ENCODE results near the gene WNT3A. TPM values are rescaled to one million over a fixed set of nuclear protein-coding genes. Genes with fewer than 3 reads are reported as not detected.
A peak's percentile ranks its signal among the peaks of the same experiment; 100 is the strongest.

Gene WNT3A
- total RNA-seq, 1 donor from 2014 or later, result 6.0 TPM

- DNase-seq (peak; percentile 98), ATAC-seq (peak; percentile 91 to 94)
- H3K4me3 ChIP-seq, result peak overlapping the region; percentile 51
- no peaks in the 10 kb centered on the region for H3K9me3 ChIP-seq
- H3K36me3 ChIP-seq, result no peaks in the 10 kb centered on the region
- peak overlapping the region; percentile 66 for H3K27ac ChIP-seq
- TF ChIP-seq CTCF (IDR thresholded peaks at IDR 0.05), result no peak
- intact Hi-C loops (cut with DNase I), result no loop called here
- H3K4me1 ChIP-seq, result peaks cover 14% of the 10 kb centered on the region
- H3K27me3 ChIP-seq (ENCODE audit: low read depth), result peaks cover 65% of the 10 kb centered on the region
These were observed 53.0 kb downstream of the WNT3A start for GRCh38 chr1:228059634-228060457.

GRCh38 chr1:228060458-228061190 lies 53.8 kb downstream of the WNT3A start:
- Histone ChIP-seq H3K4me1 (peaks cover 14% of the 10 kb centered on the region), H3K36me3 (no peaks in the 10 kb centered on the region), H3K27me3 (ENCODE audit: low read depth) (peaks cover 72% of the 10 kb centered on the region), H3K4me3 (peak overlapping the region; percentile 51), H3K27ac (peak overlapping the region; percentile 66), H3K9me3 (no peaks in the 10 kb centered on the region)
- TF ChIP-seq CTCF (IDR thresholded peaks at IDR 0.05), result no peak
- DNase-seq (peak; percentile 54), ATAC-seq (peak; percentile 33 to 47)
- intact Hi-C loops (cut with DNase I), result no loop called here

DNA sequence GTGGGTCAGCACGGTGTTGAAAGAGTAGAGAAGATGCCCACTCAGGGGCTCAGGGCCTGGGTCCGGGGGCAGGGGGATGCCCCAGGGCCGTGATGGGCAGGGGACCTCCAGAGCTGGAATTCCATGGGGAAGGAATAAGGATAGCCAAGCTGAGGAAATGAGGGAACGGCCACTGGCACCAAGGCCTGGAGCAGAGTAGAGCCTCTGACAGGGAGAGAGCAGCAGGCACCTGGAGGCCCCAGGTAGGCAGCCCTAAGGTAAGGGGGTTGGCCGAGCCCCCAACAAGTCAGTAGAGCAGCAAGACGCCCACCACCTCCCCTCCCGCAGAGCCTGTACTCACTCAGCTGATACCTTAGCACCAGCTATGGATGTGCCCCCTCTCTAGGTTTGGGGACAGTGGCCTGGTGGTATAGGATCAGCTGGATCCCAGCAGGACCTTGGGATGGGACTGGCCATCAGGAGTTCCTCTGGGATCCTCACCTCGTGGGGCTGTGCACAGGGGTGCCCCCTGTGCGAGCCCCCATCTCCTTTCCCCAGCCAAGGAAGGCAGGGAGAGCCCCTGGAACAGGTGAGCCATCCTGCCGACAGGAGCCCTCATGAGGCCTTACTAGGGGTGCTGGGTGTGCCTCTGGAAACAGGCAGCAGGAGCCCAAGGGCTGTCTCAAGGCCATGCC lies 54.8 kb downstream of the WNT3A start:
- H3K36me3 ChIP-seq, result no peaks in the 10 kb centered on the region
- no peak for ATAC-seq
- TF ChIP-seq CTCF (IDR thresholded peaks at IDR 0.05), result no peak
- H3K9me3 ChIP-seq, result no peaks in the 10 kb centered on the region
- H3K27ac ChIP-seq, result no peak overlapping the region
- intact Hi-C loops (cut with DNase I), result no loop called here
- peaks cover 14% of the 10 kb centered on the region for H3K4me1 ChIP-seq
- DNase-seq, result no peak
- H3K4me3 ChIP-seq, result no peak overlapping the region
- H3K27me3 ChIP-seq (ENCODE audit: low read depth), result peaks cover 81% of the 10 kb centered on the region

DNA sequence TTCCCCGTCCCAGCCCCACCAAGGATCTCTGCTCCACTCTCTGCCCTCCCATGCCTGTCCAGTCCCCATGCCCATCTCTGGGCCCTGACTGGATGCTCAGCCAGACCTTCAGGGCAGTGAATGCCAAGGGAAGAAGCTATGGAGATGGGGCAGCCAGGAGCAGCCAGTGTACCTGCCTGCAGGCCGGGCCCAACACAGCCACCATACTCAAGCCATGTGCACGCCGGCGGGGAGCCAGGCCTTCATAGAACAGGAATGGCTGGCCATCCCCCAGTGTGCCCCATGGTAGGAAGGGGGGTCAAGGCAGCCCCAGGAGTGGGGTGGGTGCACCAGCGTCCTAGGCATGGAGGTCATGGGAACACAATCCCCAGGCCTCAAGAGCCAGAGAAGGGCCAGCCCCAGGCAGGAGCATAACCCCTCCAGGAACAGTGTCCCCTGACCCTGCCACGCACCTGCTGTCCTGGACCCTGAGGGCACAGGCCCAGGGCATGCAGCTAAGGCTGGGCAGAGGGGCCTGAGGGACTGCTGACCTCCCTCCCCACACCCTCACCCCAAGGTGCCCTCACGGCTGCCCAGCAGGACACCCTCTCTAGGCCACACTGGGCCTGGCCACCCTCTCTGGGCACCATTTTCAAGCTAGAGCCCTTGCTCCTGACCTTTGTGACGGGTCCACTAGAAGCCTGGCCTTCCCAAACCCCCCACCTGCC lies 55.4 kb downstream of the WNT3A start:
- H3K4me1 ChIP-seq, result peaks cover 14% of the 10 kb centered on the region
- DNase-seq (no peak), ATAC-seq (no peak)
- no peak for TF ChIP-seq CTCF (IDR thresholded peaks at IDR 0.05)
- no peaks in the 10 kb centered on the region for H3K9me3 ChIP-seq
- H3K27me3 ChIP-seq (ENCODE audit: low read depth), result peaks cover 87% of the 10 kb centered on the region
- intact Hi-C loops (cut with DNase I), result no loop called here
- no peak overlapping the region for H3K4me3 ChIP-seq
- no peaks in the 10 kb centered on the region for H3K36me3 ChIP-seq
- H3K27ac ChIP-seq, result no peak overlapping the region

- peaks cover 89% of the 10 kb centered on the region for H3K27me3 ChIP-seq (ENCODE audit: low read depth)
- H3K27ac ChIP-seq, result no peak overlapping the region
- TF ChIP-seq CTCF (IDR thresholded peaks at IDR 0.05), result no peak
- DNase-seq (no peak), ATAC-seq (no peak)
- no peaks in the 10 kb centered on the region for H3K36me3 ChIP-seq
- intact Hi-C loops (cut with DNase I), result no loop called here
- H3K9me3 ChIP-seq, result no peaks in the 10 kb centered on the region
- H3K4me3 ChIP-seq, result no peak overlapping the region
- peaks cover 14% of the 10 kb centered on the region for H3K4me1 ChIP-seq
These were observed 56.0 kb downstream of the WNT3A start for GRCh38 chr1:228062812-228063211.
